Stimulated activated CD4-positive, alpha-beta T cell treated with anti-CD3 and anti-CD28 coated beads, Interleukin-12 subunit alpha, Interleukin-12 subunit beta, amount 100 ng/mL, for 24 hours (primary cell): ENCODE results near the gene RTTN.
A peak's percentile ranks its signal among the peaks of the same experiment; 100 is the strongest.
"Not testable (repeated sequence)": the region's sequence is repeated elsewhere in the genome, so short reads cannot be mapped to it uniquely, and the experiment has no call there.

Experiments
- DNase-seq, 2 experiments: peaks; one replicate each; pipeline ENCODE4 v3.0.0-alpha.2; 2020; ENCODE audit warnings: low read depth in 2 of 2

The RTTN gene

DNA sequence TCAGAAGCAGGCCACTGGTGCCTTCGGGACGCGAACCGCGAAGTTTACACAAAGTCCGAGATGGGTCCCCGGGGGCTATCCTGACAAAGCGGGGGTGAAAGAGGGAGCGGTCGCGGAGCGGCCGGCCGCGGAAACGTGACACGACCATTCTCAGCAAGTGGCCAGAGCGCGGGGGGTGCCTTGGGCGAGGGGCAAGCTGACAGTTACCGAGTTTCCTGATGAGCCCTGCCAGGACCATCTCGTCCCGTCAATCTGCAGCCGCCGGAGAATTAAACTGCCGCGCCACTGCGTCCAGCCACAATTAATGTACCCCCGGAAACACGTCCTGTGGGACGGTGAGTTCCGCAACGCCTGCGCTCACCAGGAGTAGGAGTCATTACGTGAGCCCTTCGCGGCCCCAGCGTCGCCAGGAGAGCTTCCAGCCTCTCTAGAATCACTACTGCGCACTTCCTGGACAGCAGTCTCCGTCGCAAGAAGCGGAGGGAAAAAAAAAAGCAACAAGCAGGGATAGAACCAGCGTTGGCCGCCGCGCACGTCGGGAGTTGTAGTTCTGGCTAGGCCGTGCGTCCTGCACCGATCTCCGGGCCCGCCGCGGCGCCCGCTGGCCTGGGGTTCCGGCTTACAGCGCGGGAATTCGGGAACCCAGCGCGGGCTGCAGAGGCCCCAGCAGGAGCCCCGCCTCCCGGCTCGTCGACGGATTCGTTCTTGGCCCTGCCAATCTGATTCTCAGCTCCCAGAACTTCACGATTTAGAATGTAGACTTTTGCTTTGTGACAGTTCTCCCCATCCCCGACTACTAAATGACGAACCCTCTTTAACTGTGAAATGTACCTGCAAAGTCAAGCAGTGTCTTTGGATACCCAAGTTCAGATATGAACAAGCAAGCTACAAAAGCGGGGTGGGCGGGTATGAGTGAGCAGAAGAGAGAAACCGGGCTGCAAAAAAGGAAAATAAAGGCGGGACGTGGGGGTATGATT lies at the start of gene RTTN:
RTTN (minus strand) TSS at position 267 of the 977 bp plus-strand sequence; CDS start at position 238, 29 bp downstream.
- peak; percentile 82 to 86 for DNase-seq

- no peak for DNase-seq
Measured at GRCh38 chr18:70250781-70251180, 45.3 kb upstream of the RTTN start.

- DNase-seq, result not testable (repeated sequence)
Measured at GRCh38 chr18:70249861-70250260, 44.4 kb upstream of the RTTN start.

DNA sequence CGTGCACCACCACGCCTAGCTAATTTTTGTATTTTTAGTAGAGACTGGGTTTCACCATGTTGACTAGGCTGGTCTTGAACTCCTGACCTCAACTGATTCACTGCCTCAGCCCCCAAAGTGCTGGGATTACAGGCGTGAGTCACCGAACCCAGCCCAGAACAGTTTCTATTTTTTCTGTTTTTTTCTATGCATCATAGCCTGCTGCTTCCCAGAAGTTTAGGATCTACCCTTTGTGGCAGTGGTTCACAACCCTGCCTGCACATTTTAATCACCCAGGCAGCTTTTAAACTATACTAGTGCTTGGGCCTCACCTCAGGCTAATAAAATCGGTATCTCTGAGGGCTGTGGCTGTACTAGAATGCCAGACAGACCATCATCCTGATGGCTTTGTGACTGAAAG lies 43.6 kb upstream of the RTTN start:
- no peak for DNase-seq

DNA sequence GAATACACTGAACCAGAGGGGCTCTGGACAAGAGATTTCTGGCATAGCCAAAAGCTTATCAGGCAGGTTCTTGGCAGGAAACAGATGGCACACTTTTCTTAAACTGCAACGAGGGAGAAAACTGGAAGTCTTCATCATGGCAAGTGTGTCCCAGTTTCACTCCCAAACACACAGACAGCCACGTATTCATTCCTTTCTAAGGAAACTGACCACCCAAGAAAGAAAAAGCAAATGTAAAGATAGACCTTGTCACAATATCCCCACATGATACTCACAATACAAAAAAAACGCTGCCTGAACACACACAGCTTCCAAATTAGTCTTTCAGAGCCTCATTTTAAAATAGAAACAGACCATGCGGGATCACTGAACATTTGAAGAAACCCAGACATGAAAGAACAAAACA lies 40.6 kb upstream of the RTTN start:
- DNase-seq, result no peak

- DNase-seq, result no peak
Measured at GRCh38 chr18:70243131-70243929, 37.8 kb upstream of the RTTN start.

DNA sequence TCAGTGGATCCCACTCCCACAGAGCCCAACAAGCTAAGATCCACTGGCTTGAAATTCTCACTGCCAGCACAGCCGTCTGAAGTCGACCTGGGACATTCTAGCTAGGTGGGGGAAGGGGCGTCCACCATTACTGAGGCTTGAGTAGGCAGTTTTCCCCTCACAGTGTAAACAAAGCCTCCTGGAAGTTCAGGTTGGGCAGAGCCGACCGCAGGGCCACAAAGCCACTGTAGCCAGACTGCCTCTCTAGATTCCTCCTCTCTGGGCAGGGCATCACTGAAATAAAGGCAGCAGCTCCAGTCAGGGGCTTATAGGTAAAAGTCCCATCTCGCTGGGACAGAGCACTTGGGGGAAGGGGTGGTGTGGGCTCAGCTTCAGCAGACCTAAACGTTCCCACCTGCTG lies 31.4 kb upstream of the RTTN start:
- not testable (repeated sequence) for DNase-seq

DNA sequence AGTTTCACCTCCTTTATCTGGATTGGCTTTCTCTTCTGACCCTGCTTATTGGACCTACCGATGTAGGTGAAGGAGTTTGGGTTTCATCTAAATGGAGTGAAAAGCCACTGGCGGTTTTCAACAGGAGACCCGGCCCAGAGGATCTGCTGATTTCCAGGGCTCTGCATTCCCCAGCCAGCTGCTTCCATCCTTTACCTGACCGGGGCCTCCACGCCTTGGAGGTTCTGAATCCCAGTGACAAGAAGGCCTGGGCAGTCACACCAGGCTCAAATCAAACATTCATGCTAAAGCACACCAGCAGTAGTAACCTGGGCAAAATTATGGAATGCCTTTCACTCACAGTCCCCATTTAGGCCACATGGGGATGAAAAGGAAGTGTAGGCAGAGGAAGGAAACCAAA lies 30.0 kb upstream of the RTTN start:
- DNase-seq, result no peak

GRCh38 chr18:70234667-70235459 lies 29.4 kb upstream of the RTTN start:
- no peak for DNase-seq

GRCh38 chr18:70233974-70234373 lies 28.5 kb upstream of the RTTN start:
- no peak for DNase-seq

GRCh38 chr18:70232261-70232660 lies 26.8 kb upstream of the RTTN start:
- no peak for DNase-seq

DNA sequence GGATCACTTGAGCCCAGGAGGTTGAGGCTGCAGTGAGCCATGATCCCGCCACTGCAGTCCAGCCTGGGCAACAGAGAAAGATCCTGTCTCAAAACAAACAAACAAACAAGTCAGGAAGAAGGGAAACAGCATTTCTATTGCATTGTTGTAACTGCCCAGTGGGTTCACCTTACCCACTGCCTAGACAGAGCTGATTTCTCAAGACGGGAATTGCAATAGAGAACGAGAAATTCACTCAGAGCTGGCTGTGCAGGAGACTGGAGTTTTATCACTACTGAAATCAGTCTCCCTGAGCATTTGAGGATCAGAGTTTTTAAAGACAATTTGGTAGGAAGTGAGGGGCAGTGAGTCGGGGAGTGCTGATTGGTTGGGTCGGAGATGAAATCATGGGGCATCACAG lies 24.2 kb upstream of the RTTN start:
- no peak for DNase-seq

- no peak for DNase-seq
Measured at GRCh38 chr18:70228536-70228935, 23.0 kb upstream of the RTTN start.

DNA sequence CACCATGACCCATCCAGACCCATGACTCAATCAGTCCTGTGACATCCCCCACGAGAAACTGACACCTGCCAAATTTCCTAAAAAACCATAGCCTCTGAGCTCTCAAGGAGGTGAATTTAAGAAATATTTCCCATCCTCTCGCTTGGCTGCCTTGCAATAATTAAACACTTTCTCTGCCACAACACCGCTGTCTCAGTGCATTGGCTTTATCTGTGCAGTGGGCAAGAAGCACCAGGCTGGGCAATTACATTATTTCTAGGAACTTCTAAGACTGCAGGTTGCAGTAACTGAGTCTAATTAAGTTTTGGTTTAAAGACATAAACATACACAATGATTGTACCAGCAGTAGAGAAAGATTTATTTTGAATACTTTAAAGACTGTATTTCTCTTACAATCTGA lies 22.0 kb upstream of the RTTN start:
- no peak for DNase-seq

DNA sequence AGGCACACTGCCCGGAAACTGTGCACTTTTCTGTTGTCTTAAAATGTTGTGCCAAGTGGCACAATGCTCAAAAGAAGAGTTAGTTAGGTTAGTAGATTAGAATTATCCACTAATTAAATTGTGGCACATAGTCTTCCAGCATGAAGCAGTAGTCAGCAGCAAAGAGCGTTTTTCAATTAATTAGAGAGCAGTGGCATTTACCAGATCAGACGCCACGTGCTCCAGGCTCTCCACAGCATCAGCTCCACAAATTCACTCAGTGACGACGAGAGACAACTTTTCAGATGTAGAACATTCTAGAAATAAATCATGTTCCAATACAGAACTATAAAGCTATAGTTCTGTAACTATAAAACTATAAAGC lies 16.4 kb upstream of the RTTN start:
- DNase-seq, result no peak

DNA sequence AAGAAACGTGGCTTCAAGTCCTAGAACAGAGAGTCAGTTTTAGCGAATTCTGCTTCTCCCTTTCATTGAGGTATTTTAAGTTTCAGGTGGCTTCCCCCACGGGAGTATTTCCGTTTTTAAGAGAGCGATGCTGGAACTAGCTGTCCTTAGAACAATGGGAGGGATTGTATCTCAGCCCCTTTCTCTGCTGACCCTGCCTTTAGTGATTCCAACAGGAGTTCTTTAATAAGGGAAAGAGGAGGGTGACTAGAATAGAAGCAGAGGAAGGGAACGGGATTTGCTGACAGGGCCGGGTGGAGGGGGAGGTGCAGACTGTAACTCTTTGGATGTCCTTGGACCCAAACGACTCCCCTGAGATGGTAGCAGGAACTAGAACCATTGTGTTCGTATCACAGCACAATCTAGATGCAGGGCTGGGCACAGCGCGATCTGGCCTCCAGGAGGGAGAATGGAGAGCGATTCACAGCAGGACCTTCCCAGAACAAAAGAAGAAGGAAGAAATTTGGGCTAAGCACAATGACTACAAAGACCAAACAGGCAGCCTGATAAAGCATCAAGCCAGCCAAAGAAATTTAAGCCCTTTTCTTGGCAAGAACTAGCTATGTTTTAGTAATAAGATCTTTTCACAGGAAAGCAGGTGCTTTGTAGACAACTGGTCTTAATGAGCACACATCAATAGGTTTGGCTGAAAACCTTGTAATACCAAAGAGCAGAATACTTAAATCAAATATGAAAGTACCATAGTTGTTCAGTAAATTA lies 15.8 kb upstream of the RTTN start:
- DNase-seq, result no peak

GRCh38 chr18:70220628-70221027 lies 15.1 kb upstream of the RTTN start:
- no peak for DNase-seq

- no peak for DNase-seq
Measured at GRCh38 chr18:70219688-70220087, 14.2 kb upstream of the RTTN start.

GRCh38 chr18:70216788-70217187 lies 11.3 kb upstream of the RTTN start:
- DNase-seq, result no peak

DNA sequence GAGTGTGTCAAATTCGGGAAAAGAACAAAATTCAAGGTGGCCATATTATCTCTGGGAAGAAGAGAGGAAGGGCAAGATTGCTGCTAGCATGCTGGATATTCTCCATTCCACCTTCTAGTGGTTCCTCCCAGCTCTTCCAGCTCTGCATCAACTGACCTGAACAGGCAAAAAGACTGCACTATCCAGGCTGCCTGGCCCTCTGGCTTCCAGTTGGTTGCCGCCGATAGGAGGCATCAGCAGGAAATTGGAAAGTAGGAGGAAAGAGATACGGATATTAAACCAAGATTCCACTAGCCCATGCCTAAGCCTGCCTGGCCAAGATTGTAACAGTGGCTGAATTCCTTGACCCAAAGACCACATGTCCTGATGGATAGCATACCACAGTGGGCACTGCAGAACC lies 1.7 kb upstream of the RTTN start:
- DNase-seq, result no peak

DNA sequence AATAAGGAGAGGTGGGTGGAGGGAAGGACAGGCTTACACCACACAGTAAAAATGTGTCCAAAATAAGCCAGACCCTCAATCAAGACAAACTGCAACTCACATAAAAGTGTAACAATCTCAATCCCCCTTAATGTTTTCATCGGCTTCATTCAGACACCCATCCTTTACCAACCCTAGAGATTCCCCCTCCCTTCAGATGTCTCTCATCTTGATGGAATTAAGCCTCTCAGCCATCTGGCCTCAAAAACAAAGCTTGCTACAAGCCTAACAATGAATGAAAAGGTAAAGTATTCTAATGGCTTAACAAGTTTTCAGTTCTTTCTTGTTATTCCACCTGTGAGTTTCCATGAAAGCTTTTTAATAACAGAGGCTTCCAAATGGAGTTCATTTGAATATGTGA lies 5.2 kb downstream of the RTTN start:
- DNase-seq, result no peak
